Activated CD4-positive, alpha-beta T cell treated with anti-CD3 and anti-CD28 coated beads for 48 hours (primary cell): ENCODE results near the gene CBX2.
A peak's percentile ranks its signal among the peaks of the same experiment; 100 is the strongest.
"Not testable (repeated sequence)": the region's sequence is repeated elsewhere in the genome, so short reads cannot be mapped to it uniquely, and the experiment has no call there.

Experiments used
- DNase-seq: peaks from one replicate; pipeline ENCODE4 v3.0.0-alpha.2; 2020

Gene CBX2

DNA sequence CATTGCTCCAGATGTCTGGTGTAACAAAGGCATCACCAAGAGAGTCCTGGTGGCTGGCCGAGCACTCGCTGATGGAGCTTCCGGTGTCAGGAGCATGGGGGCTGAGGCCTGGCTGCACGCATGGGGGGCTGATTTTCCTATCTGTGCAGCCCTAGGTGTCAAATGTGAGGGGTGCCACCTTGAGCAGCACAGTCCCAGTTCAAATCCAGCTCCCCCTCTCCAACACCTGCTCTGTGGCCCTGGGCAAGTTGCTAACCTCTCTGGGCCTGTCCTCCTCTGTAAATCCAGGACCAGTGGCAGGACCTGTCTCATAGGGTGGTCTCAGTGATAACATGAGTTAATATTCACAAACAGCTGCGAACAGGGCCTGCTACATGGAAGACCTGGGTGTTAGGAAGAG is 34.3 kb upstream of the CBX2 start:
- DNase-seq, result no peak

GRCh38 chr17:79745641-79746105 is 32.3 kb upstream of the CBX2 start:
- DNase-seq, result no peak

- no peak for DNase-seq
These were observed 30.9 kb upstream of the CBX2 start for GRCh38 chr17:79746889-79747507.

- DNase-seq, result no peak
These were observed 30.2 kb upstream of the CBX2 start for GRCh38 chr17:79747508-79748294.

DNA sequence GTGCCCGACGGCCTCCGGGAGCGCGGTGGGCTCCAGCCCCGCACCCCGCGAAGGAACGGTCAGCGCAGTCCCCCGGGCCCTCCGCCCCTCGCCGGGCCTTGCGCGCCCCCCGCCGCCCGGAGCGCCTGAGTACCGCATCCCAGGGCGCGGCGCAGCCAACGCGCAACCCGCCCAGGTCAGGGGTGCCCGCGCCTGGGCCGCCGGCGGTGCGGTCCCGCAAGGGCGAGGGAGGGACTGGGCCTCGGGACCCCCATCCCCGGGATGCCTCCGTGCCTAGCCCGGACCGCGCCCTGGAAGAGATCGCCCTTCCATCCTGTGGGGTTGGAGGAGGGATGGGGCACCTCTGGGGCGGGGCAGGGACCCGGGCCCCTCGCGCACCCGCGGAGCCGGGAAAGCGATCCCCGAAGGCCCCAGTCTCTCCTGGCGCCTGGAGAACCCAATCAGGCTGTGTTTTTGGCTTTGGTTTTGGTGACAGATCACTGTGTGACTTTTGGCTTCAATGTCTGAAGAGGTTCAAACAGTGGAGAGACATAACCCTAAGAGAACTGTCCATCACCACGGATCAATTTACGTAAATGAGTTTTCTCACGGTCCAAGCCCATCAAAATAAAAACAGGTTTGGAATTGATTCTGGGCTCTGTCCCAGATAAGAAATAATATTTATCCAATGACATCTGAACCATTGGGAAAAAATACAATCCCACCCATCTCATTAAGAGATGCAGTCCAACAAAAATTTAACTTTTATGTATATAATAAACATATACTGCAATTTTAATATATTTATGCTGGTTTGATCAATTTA is 29.5 kb upstream of the CBX2 start:
- DNase-seq, result no peak

DNA sequence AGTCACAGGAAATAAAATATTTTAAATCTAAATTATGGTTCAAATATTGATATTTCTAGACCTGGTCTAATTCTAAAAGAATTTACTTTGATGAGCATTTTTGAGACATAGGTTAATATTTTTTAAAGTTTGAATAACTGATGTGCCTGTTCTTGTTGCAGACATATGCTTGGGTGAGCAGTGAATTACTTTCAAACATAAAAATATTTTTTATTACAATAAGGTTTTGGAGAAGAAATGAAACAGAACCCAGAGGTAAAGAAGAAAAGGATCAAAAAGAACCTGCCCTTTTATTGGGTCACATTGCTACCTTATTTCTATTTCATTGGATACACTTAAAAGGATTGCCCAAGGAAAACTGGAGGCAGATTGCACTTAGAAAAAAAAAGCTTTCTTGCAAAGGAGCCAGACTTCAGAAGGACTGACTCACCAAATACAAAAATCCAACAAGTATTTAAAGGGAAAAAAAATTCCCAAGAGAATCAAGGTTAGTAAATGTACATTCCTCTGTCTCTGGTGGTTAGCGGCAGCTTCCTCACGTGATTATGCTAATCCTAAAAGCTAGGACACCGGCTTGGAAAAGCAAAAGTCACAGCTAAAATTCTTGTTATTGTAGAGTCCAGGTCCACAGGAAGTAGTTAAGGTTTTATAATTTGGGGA is 28.7 kb upstream of the CBX2 start:
- no peak for DNase-seq

DNA sequence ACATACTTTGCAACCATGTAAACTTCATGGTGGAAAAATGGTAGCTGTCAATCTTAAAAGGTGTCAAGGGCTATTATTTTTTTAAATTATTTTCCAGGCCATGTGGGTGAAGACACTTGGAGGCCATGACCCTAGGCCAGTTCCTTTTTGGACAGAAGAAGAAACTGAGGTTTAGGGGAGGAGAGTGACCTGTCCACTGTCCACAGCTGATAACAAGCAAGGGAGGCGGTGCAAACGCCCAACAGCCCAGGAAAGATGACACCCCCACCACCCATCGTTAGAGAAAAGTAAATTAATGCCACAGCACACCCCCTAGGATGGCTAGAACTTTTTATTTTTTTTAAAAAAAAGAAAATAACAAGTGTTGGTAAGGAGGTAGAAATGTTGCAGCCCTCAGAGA is 28.0 kb upstream of the CBX2 start:
- DNase-seq, result no peak

- DNase-seq, result no peak
These were observed 27.1 kb upstream of the CBX2 start for GRCh38 chr17:79750650-79751545.

DNA sequence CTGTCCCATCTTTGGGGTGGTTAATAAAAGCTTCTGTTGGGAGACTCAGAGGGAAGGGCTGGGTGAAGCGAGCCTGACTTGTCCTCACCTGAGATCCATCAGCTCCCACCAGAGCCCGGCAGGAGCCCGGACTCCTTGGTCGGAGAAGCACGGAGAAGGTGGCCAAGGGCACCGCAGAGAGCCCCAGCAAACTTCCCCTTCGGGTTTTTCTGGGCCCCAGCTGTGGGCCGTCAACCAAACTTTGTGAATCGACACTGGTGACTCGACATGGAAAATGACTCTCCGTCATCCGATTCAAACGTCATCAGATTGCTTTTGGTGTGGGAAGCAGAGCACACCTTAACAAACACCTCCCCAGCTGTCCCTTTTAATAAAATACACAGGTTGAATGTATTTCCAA is 25.8 kb upstream of the CBX2 start:
- peak; percentile 58 for DNase-seq

- DNase-seq, result no peak
These were observed 23.6 kb upstream of the CBX2 start for GRCh38 chr17:79754370-79754769.

GRCh38 chr17:79754903-79755302 is 23.0 kb upstream of the CBX2 start:
- not testable (repeated sequence) for DNase-seq

DNA sequence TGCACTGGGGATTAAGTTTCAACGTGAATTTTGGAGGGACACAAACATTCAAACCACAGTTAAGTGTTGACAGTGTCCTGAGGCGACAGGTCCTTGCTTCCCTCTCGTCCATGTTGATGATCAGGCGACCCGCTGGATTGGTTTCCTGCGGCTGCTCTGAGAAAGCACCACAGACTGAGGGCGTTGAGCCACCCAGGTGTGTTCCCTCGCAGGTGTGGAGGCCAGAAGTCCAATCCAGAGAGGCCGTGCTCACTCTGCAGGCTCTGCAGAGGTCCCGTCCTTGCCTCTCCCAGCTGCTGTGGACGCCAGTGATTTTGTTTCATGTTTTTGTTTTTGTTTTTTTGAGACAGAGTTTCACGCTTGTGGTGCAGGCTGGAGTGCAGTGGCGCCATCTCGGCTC is 22.4 kb upstream of the CBX2 start:
- no peak for DNase-seq

- DNase-seq, result no peak
These were observed 20.7 kb upstream of the CBX2 start for GRCh38 chr17:79757140-79757745.

GRCh38 chr17:79758271-79758670 is 19.7 kb upstream of the CBX2 start:
- DNase-seq, result no peak

DNA sequence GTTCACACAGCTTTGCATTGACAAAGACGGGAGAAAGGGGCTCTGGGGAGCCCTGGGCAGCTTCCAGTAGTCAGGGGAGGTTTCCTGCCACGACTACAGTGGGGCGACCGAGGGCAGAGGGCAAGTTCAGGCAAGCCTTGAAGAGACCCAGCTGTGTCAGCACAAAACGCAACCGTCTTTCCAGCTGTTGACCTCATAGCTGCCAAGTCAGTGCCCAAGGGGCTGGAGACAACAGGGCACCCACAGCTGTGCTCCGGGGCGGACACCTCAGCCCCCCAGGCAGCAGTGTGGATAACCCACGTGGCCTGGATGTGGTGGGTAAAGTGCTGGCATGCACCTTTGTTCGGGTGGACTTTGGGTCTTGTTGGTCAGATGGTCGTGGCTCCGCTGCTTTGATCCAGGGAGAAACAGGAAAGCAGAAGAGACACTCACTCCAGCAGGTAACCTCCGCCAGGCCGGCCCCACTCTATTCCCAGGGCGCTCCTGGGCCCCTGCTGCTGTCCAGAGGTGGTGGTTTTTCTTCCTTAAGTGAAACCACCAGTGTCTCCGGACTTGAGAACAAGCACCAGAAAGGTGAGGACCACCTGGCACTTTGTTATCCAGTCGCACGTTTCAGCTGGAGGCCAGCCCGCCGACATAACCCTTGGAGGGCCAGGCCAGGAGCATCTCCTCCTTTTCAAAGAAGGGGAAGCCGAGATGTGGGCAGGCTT is 17.6 kb upstream of the CBX2 start:
- no peak for DNase-seq

GRCh38 chr17:79761894-79762589 is 15.9 kb upstream of the CBX2 start:
- DNase-seq, result no peak

- DNase-seq, result no peak
These were observed 12.2 kb upstream of the CBX2 start for GRCh38 chr17:79765708-79766107.

DNA sequence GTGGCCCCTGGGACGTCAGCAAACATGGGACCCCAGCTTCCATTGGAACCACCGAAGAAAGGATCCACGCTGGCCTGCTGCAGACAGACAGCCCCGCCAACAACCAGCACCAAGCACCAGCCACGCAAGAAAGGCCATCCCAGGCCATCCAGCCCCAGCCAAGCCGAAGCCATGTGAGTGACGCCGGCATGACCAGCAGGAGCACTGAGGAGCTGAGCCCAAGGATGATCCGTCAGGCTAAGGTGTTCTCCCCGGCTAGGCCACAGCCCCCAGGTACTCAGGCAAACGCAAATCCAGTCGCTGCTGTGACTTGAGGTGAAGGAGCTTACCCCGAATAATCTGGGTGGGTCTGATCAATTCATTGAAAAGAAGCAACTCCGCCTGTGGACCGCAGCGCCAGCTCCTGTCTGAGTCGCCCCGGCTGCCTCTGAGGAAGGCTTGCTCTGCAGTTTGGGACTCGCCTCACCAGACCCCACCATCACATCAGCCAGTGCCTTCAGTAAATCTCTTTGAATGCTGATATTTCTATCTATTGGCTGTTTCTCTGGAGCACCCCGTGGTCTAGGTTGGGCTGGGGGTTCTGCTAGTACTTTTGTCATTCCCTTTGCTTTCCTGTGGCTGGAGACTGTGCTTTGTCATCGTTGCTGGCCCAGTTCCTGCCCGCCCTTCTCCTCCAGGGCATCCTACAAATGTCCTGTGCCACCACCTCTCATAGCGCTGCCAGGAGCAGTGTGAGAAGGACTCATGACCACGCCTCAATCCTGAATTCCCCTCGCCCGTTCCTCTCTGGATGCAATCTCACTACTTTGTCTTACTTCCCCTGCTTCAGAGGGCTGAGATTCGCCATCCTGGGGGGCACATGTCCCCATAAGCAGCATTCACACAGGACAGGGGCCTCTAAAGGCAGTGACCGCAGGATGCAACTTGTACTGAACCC is 8.1 kb upstream of the CBX2 start:
- DNase-seq, result no peak

- no peak for DNase-seq
These were observed 6.7 kb upstream of the CBX2 start for GRCh38 chr17:79771276-79771675.
